DMS153 treated with DMSO at 0.1 percent for 48 hours (cell line): ENCODE data around the gene MBOAT1.
"Not testable (repeated sequence)": the region's sequence is repeated elsewhere in the genome, so short reads cannot be mapped to it uniquely, and the experiment has no call there.

ENCODE experiments used
- DNase-seq: peaks from one replicate; lab custom pipeline; 2025; ENCODE audit not compliant: unreplicated experiment; lab: John Stamatoyannopoulos, UW

MBOAT1 gene

DNA sequence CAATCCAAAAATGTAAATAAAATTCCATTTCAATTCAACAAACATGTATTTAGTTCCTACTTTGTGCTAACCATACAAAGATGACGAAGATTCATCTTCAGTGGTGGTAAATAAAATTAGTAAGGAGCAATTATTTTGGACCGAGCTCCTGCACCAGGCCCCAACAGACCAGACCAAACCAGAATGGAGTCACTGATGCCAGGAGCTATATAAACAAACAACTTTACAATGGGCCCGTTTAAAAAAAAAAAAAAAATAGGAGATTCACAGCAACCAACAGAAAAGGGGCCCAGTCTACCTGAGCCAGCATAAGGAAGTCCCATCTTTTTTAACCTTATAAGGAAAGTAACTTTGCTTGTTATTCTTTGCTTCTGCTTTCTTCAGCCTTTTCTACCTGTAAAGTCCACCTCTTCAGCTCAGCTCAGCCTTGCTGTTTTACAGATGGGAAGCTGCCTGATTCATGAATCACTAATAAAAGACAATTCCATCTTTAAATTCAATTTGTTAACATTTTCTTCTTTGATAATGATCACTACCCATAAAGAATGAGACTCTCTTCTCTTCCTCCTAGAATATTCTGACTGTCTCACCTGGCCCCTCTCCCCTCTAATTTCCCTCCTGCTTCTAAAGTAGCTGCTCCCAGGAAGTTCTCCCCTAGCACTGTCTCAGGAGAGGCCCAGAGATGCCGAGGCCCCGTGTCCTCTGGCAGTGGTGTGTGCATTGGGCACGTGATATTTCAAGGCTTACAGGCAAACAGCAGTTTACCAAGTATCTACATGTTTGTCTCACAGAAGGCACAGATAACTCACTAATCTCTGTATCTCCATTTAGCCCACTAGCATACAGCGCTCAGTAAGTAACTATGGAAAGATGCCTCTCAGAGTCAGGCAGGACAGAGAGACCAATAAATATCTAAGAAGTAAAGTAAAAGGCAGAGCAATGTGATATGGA lies 8.4 kb downstream of the MBOAT1 start:
- DNase-seq: no peak

DNA sequence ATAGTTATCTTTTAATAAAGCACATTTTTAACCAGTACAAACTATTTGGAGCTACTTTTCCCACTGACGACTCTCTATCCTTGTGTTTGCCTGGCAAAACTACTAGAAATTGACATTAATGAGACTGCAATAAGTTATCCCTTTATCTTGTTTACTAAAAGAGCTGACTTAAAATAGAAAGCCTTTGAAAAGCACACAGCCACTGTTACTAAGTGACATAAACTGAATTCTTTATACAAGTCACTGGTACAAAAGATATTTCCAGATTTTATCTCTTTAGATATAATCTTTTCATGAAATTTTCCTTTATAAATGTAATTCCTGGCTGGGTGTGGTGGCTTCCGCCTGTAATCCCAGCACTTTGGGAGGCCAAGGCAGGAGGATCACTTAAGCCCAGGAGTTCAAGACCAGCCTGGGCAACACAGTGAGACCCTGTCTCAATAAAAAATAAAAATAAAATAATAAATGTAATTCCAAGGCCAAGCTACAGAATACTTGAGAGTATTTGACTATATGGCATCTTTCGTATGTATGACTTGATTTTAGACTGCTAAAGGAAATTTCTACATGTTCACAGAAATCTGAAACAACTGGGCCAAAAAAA lies 9.5 kb downstream of the MBOAT1 start:
- DNase-seq: no peak

- DNase-seq: no peak
Observed at GRCh38 chr6:20202324-20202658, 10.0 kb downstream of the MBOAT1 start.

GRCh38 chr6:20200761-20201630 lies 11.3 kb downstream of the MBOAT1 start:
- DNase-seq: no peak

DNA sequence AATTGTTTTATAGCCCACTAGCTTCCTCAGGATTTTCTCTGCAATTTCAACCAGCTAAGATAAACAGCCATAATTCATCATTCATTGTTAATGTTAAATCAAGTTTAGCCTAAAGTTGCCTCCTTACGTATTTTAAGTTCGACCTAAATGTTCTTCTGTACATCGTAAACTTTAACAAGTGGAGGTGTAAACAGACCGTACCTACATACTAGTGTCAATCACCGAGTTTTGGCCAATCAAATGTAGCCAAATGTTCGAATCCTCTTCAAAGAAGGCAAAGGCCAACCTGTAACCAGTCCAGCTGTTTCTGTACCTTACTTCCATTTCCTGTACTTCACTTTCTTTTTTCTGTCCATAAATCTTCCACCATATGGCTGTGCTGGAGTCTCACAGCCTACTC lies 13.5 kb downstream of the MBOAT1 start:
- no peak for DNase-seq

- no peak for DNase-seq
Observed at GRCh38 chr6:20198156-20198774, 14.0 kb downstream of the MBOAT1 start.

GRCh38 chr6:20197251-20197650 lies 15.0 kb downstream of the MBOAT1 start:
- no peak for DNase-seq

- DNase-seq: no peak
Observed at GRCh38 chr6:20192625-20193024, 19.6 kb downstream of the MBOAT1 start.

DNA sequence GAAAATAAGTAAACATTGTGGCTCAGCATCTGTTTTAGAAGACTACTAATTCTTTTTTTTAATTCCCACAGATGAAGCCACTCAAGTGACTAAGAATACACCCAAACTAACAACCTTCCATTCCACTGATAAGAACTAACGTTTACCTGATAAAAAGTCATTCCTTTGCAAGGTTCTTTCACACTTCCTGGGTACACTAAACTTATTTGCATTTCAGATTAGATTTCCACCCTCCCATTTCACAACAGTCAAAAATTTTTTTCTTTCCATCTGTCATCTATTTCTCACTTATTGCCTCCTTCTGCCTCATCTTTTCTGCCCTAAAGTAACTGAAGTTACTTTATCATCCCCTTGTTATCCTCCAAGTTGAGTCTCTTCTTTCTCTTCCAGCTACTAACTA lies 20.3 kb downstream of the MBOAT1 start:
- no peak for DNase-seq

- DNase-seq: no peak
Observed at GRCh38 chr6:20188630-20189075, 23.6 kb downstream of the MBOAT1 start.

- no peak for DNase-seq
Observed at GRCh38 chr6:20186981-20187380, 25.3 kb downstream of the MBOAT1 start.

- DNase-seq: no peak
Observed at GRCh38 chr6:20183706-20184105, 28.6 kb downstream of the MBOAT1 start.

- peak; percentile 70 for DNase-seq
Observed at GRCh38 chr6:20182926-20183521, 29.2 kb downstream of the MBOAT1 start.

DNA sequence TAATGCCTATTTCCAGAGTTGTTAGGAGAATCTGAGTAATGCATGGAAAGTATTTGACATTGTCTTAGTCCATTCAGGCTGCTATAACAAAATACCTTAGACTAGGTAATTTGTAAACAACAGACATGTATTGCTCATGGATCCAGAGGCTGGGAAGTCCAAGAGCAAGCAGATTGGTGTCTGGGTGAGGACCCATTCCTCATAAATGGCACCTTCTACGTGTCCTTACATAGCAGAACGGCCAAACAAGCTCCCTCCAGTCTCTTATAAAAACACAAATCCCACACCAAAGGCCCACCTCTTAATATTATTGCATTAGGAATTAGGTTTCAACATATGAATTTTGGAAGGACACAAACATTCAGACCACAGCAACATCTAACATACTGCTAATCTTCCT lies 30.2 kb downstream of the MBOAT1 start:
- DNase-seq: no peak

DNA sequence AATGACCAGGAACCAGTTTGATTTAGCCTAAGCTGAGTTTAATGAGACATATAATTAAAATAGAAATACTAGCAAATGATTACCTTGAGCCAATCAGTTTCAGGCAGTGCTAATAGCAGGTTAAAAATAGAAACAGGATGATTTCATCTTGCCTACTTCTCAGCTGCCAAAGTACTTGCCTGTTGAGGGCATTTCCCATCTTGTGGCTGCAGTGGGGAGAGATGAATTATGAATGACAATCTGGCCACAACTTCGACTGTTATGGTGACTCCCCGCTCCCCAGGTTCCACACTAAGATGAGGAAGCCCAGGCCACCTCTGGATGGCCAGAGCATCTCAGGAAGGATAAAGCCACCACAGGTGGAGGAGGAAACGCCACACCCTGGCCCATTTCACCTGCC lies 31.3 kb downstream of the MBOAT1 start:
- no peak for DNase-seq

DNA sequence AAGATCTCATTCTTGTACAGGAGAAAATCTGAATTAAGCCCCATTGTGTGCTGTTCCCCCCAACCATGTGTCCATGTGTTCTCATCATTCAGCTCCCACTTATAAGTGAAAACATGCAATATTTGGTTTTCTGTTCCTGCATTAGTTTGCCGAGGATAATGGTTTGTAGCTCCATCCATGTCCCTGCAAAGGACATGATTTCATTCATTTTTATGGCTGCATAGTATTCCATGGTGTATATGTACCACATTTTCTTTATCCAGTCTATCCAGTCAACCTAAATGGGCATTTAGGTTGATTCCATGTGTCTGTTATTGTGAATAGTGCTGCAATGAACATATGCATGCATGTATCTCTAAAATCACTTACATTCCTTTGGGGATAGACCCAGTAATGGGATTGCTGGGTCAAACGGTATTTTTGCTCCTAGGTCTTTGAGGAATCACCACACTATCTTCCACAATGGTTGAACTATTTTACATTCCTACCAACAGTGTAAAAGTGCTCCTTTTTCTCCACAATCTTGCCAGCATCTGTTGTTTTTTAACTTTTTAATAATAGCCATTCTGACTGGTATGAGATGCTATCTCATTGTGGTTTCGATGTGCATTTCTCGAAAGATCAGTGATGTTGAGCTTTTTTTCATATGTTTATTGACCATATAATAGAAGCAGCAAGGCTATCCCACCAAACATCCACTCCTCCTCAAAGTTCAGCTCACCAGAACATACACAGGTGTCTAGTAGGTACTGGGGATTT lies 32.8 kb downstream of the MBOAT1 start:
- DNase-seq: not testable (repeated sequence)

DNA sequence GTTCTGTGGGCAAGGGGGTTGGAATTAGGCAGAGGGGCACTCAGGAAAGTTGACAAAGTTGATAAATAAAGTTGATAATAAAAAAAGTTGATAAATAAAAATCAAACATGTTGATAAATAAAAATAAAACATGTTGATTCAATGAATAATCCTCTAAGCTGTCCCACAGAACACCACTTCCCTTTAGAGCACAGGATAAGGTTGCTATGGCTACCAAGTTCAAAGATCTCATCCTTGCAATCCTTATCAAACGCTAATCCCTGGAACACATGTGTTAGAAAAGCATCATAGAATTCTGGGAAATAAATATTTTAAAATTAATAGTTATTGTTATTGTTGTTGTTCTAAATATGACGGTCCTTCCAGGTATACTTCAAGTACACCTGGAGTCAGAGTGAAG lies 33.9 kb downstream of the MBOAT1 start:
- no peak for DNase-seq

DNA sequence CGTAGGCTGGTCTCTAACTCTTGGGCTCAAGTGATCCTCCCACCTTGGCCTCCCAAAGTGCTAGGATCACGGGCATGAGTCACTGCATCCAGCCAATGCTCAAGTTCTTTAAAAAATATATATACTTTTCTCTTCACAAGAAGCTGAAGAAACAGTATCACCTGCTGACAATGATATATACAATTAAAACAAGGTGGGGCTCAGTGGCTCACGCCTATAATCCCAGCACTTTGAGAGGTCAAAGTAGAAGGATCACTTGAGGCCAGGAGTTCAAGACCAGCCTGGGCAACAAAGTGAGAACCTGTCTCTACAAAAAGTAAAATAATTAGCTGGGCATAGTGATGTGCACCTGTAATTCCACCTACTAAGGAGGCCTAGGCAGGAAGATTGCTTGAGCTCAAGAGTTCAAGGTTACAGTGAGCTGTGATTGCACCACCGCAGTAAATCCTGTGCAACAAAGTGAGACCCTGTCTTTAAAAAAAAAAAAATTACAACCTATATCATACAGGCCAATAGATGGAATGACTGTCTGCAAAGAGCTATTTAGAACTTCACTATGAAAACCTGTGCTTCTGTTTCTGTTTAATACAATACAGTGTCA lies 36.4 kb downstream of the MBOAT1 start:
- DNase-seq: no peak
